Trophoblast cell (in vitro differentiated cells and primary cell): ENCODE results near the gene CALU.

Experiments
- DNase-seq, 2 donors: peaks; one replicate each; pipeline ENCODE4 v3.0.0-alpha.2; 2016
- H2AFZ ChIP-seq: 2 replicates; pipeline ENCODE4 v1.6.1; 2013; ENCODE audit warnings: low read length, moderate library complexity, mild to moderate bottlenecking; ENCODE audit not compliant: insufficient read depth, poor library complexity
- H2AK5ac ChIP-seq: 2 replicates; pipeline ENCODE4 v1.6.1; 2013; ENCODE audit warnings: mild to moderate bottlenecking, low read length
- H2BK120ac ChIP-seq: 2 replicates; pipeline ENCODE4 v1.6.1; 2013; ENCODE audit warnings: low read length, mild to moderate bottlenecking, moderate library complexity; ENCODE audit not compliant: insufficient read depth, poor library complexity
- H2BK12ac ChIP-seq: 2 replicates; pipeline ENCODE4 v1.6.1; 2013; ENCODE audit warnings: mild to moderate bottlenecking, low read length, moderate library complexity
- H2BK5ac ChIP-seq: 2 replicates; pipeline ENCODE4 v1.6.1; 2013; ENCODE audit warnings: low read length, low read depth, moderate library complexity, mild to moderate bottlenecking; ENCODE audit not compliant: poor library complexity
- H3K14ac ChIP-seq: 2 replicates; pipeline ENCODE4 v1.6.1; 2013; ENCODE audit warnings: mild to moderate bottlenecking, low read length
- H3K18ac ChIP-seq: 2 replicates; pipeline ENCODE4 v1.6.1; 2013; ENCODE audit warnings: mild to moderate bottlenecking, low read length
- H3K23ac ChIP-seq: 2 replicates; pipeline ENCODE4 v1.6.1; 2013; ENCODE audit warnings: low read length
- H3K27ac ChIP-seq: 2 replicates; pipeline ENCODE4 v1.5.1; 2013; ENCODE audit warnings: low read depth, mild to moderate bottlenecking, inconsistent platforms, low read length, moderate library complexity
- H3K27me3 ChIP-seq: 2 replicates; pipeline ENCODE4 v1.6.1; 2013; ENCODE audit warnings: inconsistent platforms, mild to moderate bottlenecking, low read length, moderate library complexity; ENCODE audit not compliant: insufficient read depth
- H3K36me3 ChIP-seq, 2 experiments: 1 replicate in 1 of 2; 2 replicates in 1 of 2; pipeline ENCODE4 v1.6.1; 2013; ENCODE audit warnings: low read length in 2 of 2, mild to moderate bottlenecking in 2 of 2, moderate library complexity in 1 of 2; ENCODE audit not compliant: insufficient read depth in 2 of 2, control insufficient read depth in 1 of 2
- H3K4ac ChIP-seq: 2 replicates; pipeline ENCODE4 v1.6.1; 2013; ENCODE audit warnings: low read depth, mild to moderate bottlenecking, low read length, moderate library complexity
- H3K4me1 ChIP-seq, 2 experiments: 1 replicate in 1 of 2; 2 replicates in 1 of 2; pipeline ENCODE4 v1.6.1; 2013; ENCODE audit warnings: low read length in 2 of 2, mild to moderate bottlenecking in 2 of 2, moderate library complexity in 1 of 2; ENCODE audit not compliant: insufficient read depth in 2 of 2, control insufficient read depth in 1 of 2
- H3K4me2 ChIP-seq: 2 replicates; pipeline ENCODE4 v1.6.1; 2013; ENCODE audit warnings: inconsistent platforms, mild to moderate bottlenecking, low read length, moderate library complexity
- H3K4me3 ChIP-seq: 2 replicates; pipeline ENCODE4 v1.5.1; 2013; ENCODE audit warnings: mild to moderate bottlenecking, low read depth, low read length, inconsistent platforms
- H3K79me1 ChIP-seq: one replicate; pipeline ENCODE4 v1.6.1; 2013; ENCODE audit warnings: low read length
- H3K79me2 ChIP-seq: 2 replicates; pipeline ENCODE4 v1.6.1; 2013; ENCODE audit warnings: low read length, mild to moderate bottlenecking; ENCODE audit not compliant: control insufficient read depth, insufficient read depth, poor library complexity
- H3K9ac ChIP-seq: 2 replicates; pipeline ENCODE4 v1.6.1; 2013; ENCODE audit warnings: mild to moderate bottlenecking, low read length
- H3K9me3 ChIP-seq: 2 replicates; pipeline ENCODE4 v1.6.1; 2013; ENCODE audit warnings: low read depth, mild to moderate bottlenecking, control low read depth, inconsistent platforms, low read length; ENCODE audit not compliant: insufficient read depth
- H4K12ac ChIP-seq: 2 replicates; pipeline ENCODE4 v1.6.1; 2013; ENCODE audit warnings: low read depth, mild to moderate bottlenecking, low read length, moderate library complexity
- H4K8ac ChIP-seq: 2 replicates; pipeline ENCODE4 v1.6.1; 2013; ENCODE audit warnings: low read depth, mild to moderate bottlenecking, low read length, moderate library complexity
- H4K91ac ChIP-seq: one replicate; pipeline ENCODE4 v1.6.1; 2013; ENCODE audit warnings: low read depth, mild to moderate bottlenecking, low read length, moderate library complexity
- WGBS: extraction: QIAGEN DNeasy Blood & Tissue Kit; methylation state at CpG from one replicate; pipeline ENCODE4 v1.1.7; 2013; ENCODE audit warnings: missing lambda C conversion rate; ENCODE audit not compliant: insufficient read length, insufficient coverage; ENCODE audit errors: extremely low coverage; 5-methylcytosine and 5-hydroxymethylcytosine counted together

CALU gene

GRCh38 chr7:128737867-128738385 lies 1.2 kb upstream of the CALU start:
- peaks cover 13% of the 10 kb centered on the region for H3K79me2 ChIP-seq
- no peak overlapping the region for H2BK120ac ChIP-seq
- H3K23ac ChIP-seq = no peak overlapping the region
- peaks cover 0 to 3% of the 10 kb centered on the region in 2 experiments for H3K4me1 ChIP-seq
- H3K36me3 ChIP-seq = no peaks in the 10 kb centered on the region
- no peak overlapping the region for H4K91ac ChIP-seq
- H2BK5ac ChIP-seq = no peak overlapping the region
- H3K79me1 ChIP-seq = peaks cover 9% of the 10 kb centered on the region
- no CpG with 5 or more reads among the region's 1 CpG for WGBS
- H2AK5ac ChIP-seq = no peak overlapping the region
- H3K27me3 ChIP-seq = no peaks in the 10 kb centered on the region
- H2BK12ac ChIP-seq = no peak overlapping the region
- no peak overlapping the region for H4K8ac ChIP-seq
- peak; percentile 59 to 88 for DNase-seq
- no peak overlapping the region for H3K4me3 ChIP-seq
- H3K14ac ChIP-seq = no peak overlapping the region
- no peaks in the 10 kb centered on the region for H3K9me3 ChIP-seq
- H3K27ac ChIP-seq = no peak overlapping the region
- H3K9ac ChIP-seq = no peak overlapping the region
- no peak overlapping the region for H3K18ac ChIP-seq
- no peak overlapping the region for H2AFZ ChIP-seq
- H4K12ac ChIP-seq = no peak overlapping the region
- H3K4ac ChIP-seq = no peak overlapping the region
- no peak overlapping the region for H3K4me2 ChIP-seq

GRCh38 chr7:128738570-128739047 lies 550 bp upstream of the CALU start:
- peak overlapping the region; percentile 78 for H3K4me2 ChIP-seq
- peak in 1 of 2 donors; percentile 80 for DNase-seq
- peak overlapping the region; percentile 89 for H4K91ac ChIP-seq

DNA sequence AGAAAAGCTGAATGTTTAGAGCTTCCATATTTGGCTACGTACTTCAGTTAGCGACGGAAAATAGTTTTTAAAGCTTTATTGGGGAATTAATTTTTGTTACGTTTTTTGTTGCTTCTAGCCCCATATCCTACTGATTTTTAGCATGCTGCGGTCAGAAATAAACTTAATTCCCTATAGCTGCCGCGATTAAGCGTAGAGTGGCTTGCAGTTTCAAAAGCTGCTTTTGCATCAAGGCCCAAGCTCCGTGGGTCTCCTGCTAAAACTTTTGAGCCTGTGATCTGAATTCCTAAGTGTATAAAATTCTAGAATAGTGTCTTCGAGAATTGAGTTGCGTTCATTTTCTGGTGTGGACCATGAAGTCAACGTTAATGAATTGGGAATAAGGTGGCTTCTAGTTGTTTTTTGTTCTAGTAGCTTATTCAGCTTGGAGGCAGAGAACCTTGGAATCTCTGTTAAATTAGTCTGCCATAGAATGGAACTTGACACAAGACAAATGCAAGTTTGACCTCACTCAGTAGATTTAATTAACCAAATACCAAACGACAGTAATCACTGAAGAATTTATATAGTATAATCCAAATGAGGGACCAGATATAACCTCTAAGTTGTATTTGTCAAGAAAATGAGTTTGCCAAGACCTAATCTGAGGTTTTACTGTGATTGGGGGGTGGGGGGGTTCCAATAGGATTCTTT lies 977 bp downstream of the CALU start:
- Histone ChIP-seq H3K27me3 (no peaks in the 10 kb centered on the region), H2BK12ac (no peak overlapping the region), H4K8ac (no peak overlapping the region), H3K27ac (no peak overlapping the region), H3K18ac (no peak overlapping the region), H3K36me3 (peaks cover 2 to 6% of the 10 kb centered on the region in 2 experiments), H3K9ac (peak overlapping the region; percentile 51), H3K9me3 (no peaks in the 10 kb centered on the region), H3K4me2 (peak overlapping the region; percentile 72), H2AFZ (no peak overlapping the region), H3K4ac (peak overlapping the region; percentile 99), H4K12ac (no peak overlapping the region), H2BK120ac (no peak overlapping the region), H2AK5ac (no peak overlapping the region), H3K23ac (no peak overlapping the region), H3K4me3 (peak overlapping the region; percentile 92), H2BK5ac (no peak overlapping the region), H3K79me1 (peaks cover 9% of the 10 kb centered on the region), H3K14ac (no peak overlapping the region), H4K91ac (peak overlapping the region; percentile 99), H3K79me2 (peaks cover 21% of the 10 kb centered on the region), H3K4me1 (peaks cover 2 to 3% of the 10 kb centered on the region in 2 experiments)
- peak in 1 of 2 donors; percentile 26 for DNase-seq
- WGBS = no CpG with 5 or more reads among the region's 13 CpGs

More at GRCh38 chr7:128738570-128739047, 550 bp upstream of the CALU start:
- Histone ChIP-seq H3K27ac (peak overlapping the region; percentile 71), H3K79me2 (peaks cover 16% of the 10 kb centered on the region), H3K14ac (peak overlapping the region; percentile 63), H3K23ac (no peak overlapping the region), H3K9me3 (no peaks in the 10 kb centered on the region), H3K79me1 (peaks cover 9% of the 10 kb centered on the region), H4K8ac (peak overlapping the region; percentile 84), H3K4me3 (peak overlapping the region; percentile 65), H3K4ac (peak overlapping the region; percentile 88), H4K12ac (peak overlapping the region; percentile 86), H2AFZ (peak overlapping the region; percentile 38), H2AK5ac (no peak overlapping the region), H3K27me3 (no peaks in the 10 kb centered on the region), H2BK120ac (peak overlapping the region; percentile 16), H2BK12ac (no peak overlapping the region), H3K18ac (peak overlapping the region; percentile 47), H3K9ac (peak overlapping the region; percentile 82), H3K4me1 (peaks cover 2 to 3% of the 10 kb centered on the region in 2 experiments), H2BK5ac (peak overlapping the region; percentile 15), H3K36me3 (peaks cover 0 to 3% of the 10 kb centered on the region in 2 experiments)
- WGBS = no CpG with 5 or more reads among the region's 8 CpGs

- Histone ChIP-seq H3K9ac (no peak overlapping the region), H3K4me3 (no peak overlapping the region), H4K8ac (no peak overlapping the region), H2BK120ac (no peak overlapping the region), H3K23ac (no peak overlapping the region), H3K18ac (no peak overlapping the region), H3K79me1 (peaks cover 9% of the 10 kb centered on the region), H3K14ac (no peak overlapping the region), H3K79me2 (peaks cover 24% of the 10 kb centered on the region), H2BK12ac (no peak overlapping the region), H2BK5ac (no peak overlapping the region), H3K4ac (peak overlapping the region; percentile 63), H3K4me1 (peaks cover 2 to 3% of the 10 kb centered on the region in 2 experiments), H3K27me3 (no peaks in the 10 kb centered on the region), H3K9me3 (no peaks in the 10 kb centered on the region), H3K27ac (no peak overlapping the region), H4K12ac (no peak overlapping the region), H4K91ac (no peak overlapping the region), H3K4me2 (peak overlapping the region; percentile 50), H2AK5ac (no peak overlapping the region), H3K36me3 (peaks cover 4 to 8% of the 10 kb centered on the region in 2 experiments), H2AFZ (no peak overlapping the region)
- DNase-seq = peak in 1 of 2 donors; percentile 33
- no CpG with 5 or more reads among the region's 3 CpGs for WGBS
These were observed 1.8 kb downstream of the CALU start for GRCh38 chr7:128740996-128741395.
